Measurements from ENCODE around the gene ITGAV. TPM values are rescaled to one million over a fixed set of nuclear protein-coding genes. Genes with fewer than 3 reads are reported as not detected.
"Not testable (repeated sequence)": the region's sequence is repeated elsewhere in the genome, so short reads cannot be mapped to it uniquely, and the experiment has no call there.

The ITGAV gene
- total and polyA plus RNA-seq, 3 donors from 2014 or later = 23.5 to 93.3 (median 62.2) TPM

- TF ChIP-seq CTCF (IDR thresholded peaks at IDR 0.05) = no peak
- no peak for TF ChIP-seq POLR2A (IDR thresholded peaks at IDR 0.05)
- WGBS, 2 donors = 59 to 63% methylated on average over 3 of the region's 3 CpGs
- Histone ChIP-seq H3K27ac (no peak overlapping the region), H3K27me3 (no peaks in the 10 kb centered on the region), H3K4me3 (no peak overlapping the region), H3K9me3 (no peaks in the 10 kb centered on the region), H3K36me3 (ENCODE audit: low read depth, missing control alignments) (no peaks in the 10 kb centered on the region), H3K4me1 (no peaks in the 10 kb centered on the region)
- DNase-seq = no peak
- intact Hi-C loops (cut with DNase I; ENCODE audit: low total_unique reads) = no loop called here
These were observed 29.6 kb upstream of the ITGAV start for GRCh38 chr2:186560254-186560653.

- H3K36me3 ChIP-seq (ENCODE audit: low read depth, missing control alignments) = no peaks in the 10 kb centered on the region
- H3K27me3 ChIP-seq = no peaks in the 10 kb centered on the region
- DNase-seq = no peak
- no peak for TF ChIP-seq CTCF (IDR thresholded peaks at IDR 0.05)
- TF ChIP-seq POLR2A (IDR thresholded peaks at IDR 0.05) = no peak
- 90 to 94% methylated on average over 6 of the region's 6 CpGs for WGBS, 2 donors
- no peaks in the 10 kb centered on the region for H3K4me1 ChIP-seq
- intact Hi-C loops (cut with DNase I; ENCODE audit: low total_unique reads) = no loop called here
- H3K27ac ChIP-seq = no peak overlapping the region
- no peaks in the 10 kb centered on the region for H3K9me3 ChIP-seq
- no peak overlapping the region for H3K4me3 ChIP-seq
These were observed 28.2 kb upstream of the ITGAV start for GRCh38 chr2:186561467-186562208.

GRCh38 chr2:186562209-186562578 is 27.7 kb upstream of the ITGAV start:
- TF ChIP-seq POLR2A (IDR thresholded peaks at IDR 0.05) (no peak), CTCF (IDR thresholded peaks at IDR 0.05) (no peak)
- H3K4me1 ChIP-seq = no peaks in the 10 kb centered on the region
- intact Hi-C loops (cut with DNase I; ENCODE audit: low total_unique reads) = no loop called here
- DNase-seq = no peak
- H3K36me3 ChIP-seq (ENCODE audit: low read depth, missing control alignments) = no peaks in the 10 kb centered on the region
- H3K27ac ChIP-seq = no peak overlapping the region
- no peaks in the 10 kb centered on the region for H3K27me3 ChIP-seq
- no peaks in the 10 kb centered on the region for H3K9me3 ChIP-seq
- H3K4me3 ChIP-seq = no peak overlapping the region
- 91 to 97% methylated on average over 1 of the region's 1 CpG for WGBS, 2 donors

- WGBS, 2 donors = 92 to 93% methylated on average over 1 of the region's 1 CpG
These were observed 21.3 kb upstream of the ITGAV start for GRCh38 chr2:186568600-186568999.

GRCh38 chr2:186569127-186569526 is 20.7 kb upstream of the ITGAV start:
- WGBS, 2 donors = 96 to 100% methylated on average over 1 of the region's 1 CpG
- H3K27me3 ChIP-seq; H3K4me3 ChIP-seq; H3K27ac ChIP-seq; H3K36me3 ChIP-seq (ENCODE audit: low read depth, missing control alignments); intact Hi-C loops (cut with DNase I; ENCODE audit: low total_unique reads); DNase-seq; H3K9me3 ChIP-seq; H3K4me1 ChIP-seq: not testable (repeated sequence)

More at GRCh38 chr2:186568600-186568999, 21.3 kb upstream of the ITGAV start:
- H3K27ac ChIP-seq; H3K4me3 ChIP-seq; H3K9me3 ChIP-seq; H3K36me3 ChIP-seq (ENCODE audit: low read depth, missing control alignments); H3K27me3 ChIP-seq; intact Hi-C loops (cut with DNase I; ENCODE audit: low total_unique reads); DNase-seq; H3K4me1 ChIP-seq: not testable (repeated sequence)

- no peaks in the 10 kb centered on the region for H3K4me1 ChIP-seq
- H3K36me3 ChIP-seq (ENCODE audit: low read depth, missing control alignments) = no peaks in the 10 kb centered on the region
- H3K27ac ChIP-seq = no peak overlapping the region
- no peak overlapping the region for H3K4me3 ChIP-seq
- TF ChIP-seq CTCF (IDR thresholded peaks at IDR 0.05) (no peak), POLR2A (IDR thresholded peaks at IDR 0.05) (no peak)
- intact Hi-C loops (cut with DNase I; ENCODE audit: low total_unique reads) = no loop called here
- H3K27me3 ChIP-seq = no peaks in the 10 kb centered on the region
- WGBS, 2 donors = 72 to 77% methylated on average over 2 of the region's 2 CpGs
- no peaks in the 10 kb centered on the region for H3K9me3 ChIP-seq
- no peak for DNase-seq
These were observed 20.0 kb upstream of the ITGAV start for GRCh38 chr2:186569897-186570296.
